Measurements from ENCODE around the gene CLSTN2.

CLSTN2 gene

DNA sequence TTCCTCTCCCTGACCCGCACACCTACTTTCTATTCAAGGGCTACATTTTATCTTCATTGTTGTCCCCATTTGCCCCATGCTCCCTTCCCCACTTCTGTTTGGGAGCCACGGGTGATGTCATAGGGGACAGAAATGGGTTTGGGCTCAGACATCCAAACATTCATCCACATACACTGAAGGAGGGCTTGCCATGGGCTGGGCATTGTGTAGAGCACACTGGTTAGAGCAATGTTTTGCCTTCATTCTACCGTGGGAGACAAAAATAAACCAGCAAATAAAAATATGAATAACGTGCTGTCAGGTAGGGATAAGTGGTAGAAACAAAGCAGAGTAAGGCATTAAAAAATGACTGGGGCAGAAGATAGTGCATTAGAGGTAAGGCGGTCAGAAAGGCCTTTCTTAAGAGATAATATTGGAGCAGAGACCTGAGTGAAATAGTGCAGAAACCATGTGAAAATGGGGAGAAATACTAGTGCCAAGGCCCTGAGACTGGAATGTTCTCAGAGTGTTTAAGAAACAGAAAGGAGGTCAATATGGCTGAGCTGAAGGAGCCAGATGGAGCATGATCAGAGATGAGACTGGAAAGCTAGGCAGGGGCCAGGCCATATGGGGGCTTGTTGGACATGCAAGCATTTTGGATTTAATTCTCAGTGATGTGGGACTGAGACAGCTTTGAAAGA lies 40.9 kb upstream of the CLSTN2 start:
- Histone ChIP-seq H2AFZ (ENCODE audit: low read length) (no peak overlapping the region), H3K27ac (replicated peaks; ENCODE audit: low read length) (no peak overlapping the region)

DNA sequence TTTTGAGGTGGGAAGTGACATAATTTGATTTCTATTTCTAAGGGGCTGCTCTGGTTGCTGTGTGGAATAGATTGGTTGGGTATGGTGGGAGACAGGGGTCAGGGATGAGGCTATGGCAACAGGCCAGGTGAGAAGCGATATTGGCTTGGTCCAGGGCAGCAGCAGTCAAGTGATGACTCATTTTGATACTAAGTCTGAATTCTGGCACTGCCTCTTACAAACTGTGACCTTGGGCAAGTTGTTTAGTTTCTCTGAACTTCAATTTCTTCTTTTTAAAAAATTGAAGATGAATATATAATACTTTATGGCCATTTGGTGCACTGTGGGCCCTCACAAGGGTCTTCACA lies 40.4 kb upstream of the CLSTN2 start:
- H3K18ac ChIP-seq (ENCODE audit: low read length): no peak overlapping the region
- no peak overlapping the region for H3K4me2 ChIP-seq (ENCODE audit: insufficient read depth, low read length, poor library complexity, severe bottlenecking)
- H3K36me3 ChIP-seq (replicated peaks in 1 of 2; ENCODE audit: control insufficient read depth in 2 of 2, insufficient read depth in 2 of 2, low read length in 2 of 2): no peaks in the 10 kb centered on the region
- no peak overlapping the region for H3K23ac ChIP-seq (ENCODE audit: low read depth, low read length, poor library complexity)
- H4K8ac ChIP-seq (ENCODE audit: low read depth, low read length): no peak overlapping the region
- no peaks in the 10 kb centered on the region for H3K4me1 ChIP-seq (ENCODE audit: control insufficient read depth in 2 of 2, insufficient read depth in 1 of 2, low read depth in 1 of 2, low read length in 2 of 2)
- no peak overlapping the region for H3K4ac ChIP-seq (ENCODE audit: low read length)
- H2BK15ac ChIP-seq (ENCODE audit: low read length): no peak overlapping the region
- H3K79me1 ChIP-seq (ENCODE audit: low read depth, low read length): no peaks in the 10 kb centered on the region
- no peak overlapping the region for H2AK5ac ChIP-seq (ENCODE audit: low read depth, low read length)
- H3K9me3 ChIP-seq (replicated peaks in 1 of 2; ENCODE audit: control insufficient read depth in 2 of 2, insufficient read depth in 1 of 2, low read depth in 1 of 2, low read length in 2 of 2): no peaks in the 10 kb centered on the region
- peaks cover 0 to 2% (median 0%) of the 10 kb centered on the region in 3 experiments for H3K27me3 ChIP-seq (ENCODE audit: control insufficient read depth in 3 of 3, insufficient read depth in 3 of 3, low read depth in 1 of 3, low read length in 3 of 3)
- no peak overlapping the region for H4K91ac ChIP-seq (ENCODE audit: low read depth, low read length, poor library complexity)
- no peak overlapping the region for H3K14ac ChIP-seq (ENCODE audit: low read length)
- WGBS, 2 donors (ENCODE audit: extremely low coverage in 2 of 2, insufficient read length in 2 of 2, insufficient replicate concordance in 1 of 2): no CpG with 5 or more reads among the region's 1 CpG
- no peak overlapping the region for H3K9ac ChIP-seq (ENCODE audit: low read depth, low read length, poor library complexity)
- H2BK12ac ChIP-seq (ENCODE audit: low read length): no peak overlapping the region
- H2BK120ac ChIP-seq (ENCODE audit: low read depth, low read length): no peak overlapping the region
- no peak overlapping the region for H3K27ac ChIP-seq (replicated peaks; ENCODE audit: low read length)
- H2AFZ ChIP-seq (ENCODE audit: low read length): no peak overlapping the region
- DNase-seq (ENCODE audit: low spot score): no peak
- H3K4me3 ChIP-seq (ENCODE audit: low read length in 2 of 2): no peak overlapping the region
- no peak overlapping the region for H2BK5ac ChIP-seq (ENCODE audit: low read length)

More for the DNA sequence above, 40.9 kb upstream of the CLSTN2 start:
- no peak for DNase-seq (ENCODE audit: low spot score)
- no peak overlapping the region for H2BK5ac ChIP-seq (ENCODE audit: low read length)
- no peak overlapping the region for H4K91ac ChIP-seq (ENCODE audit: low read depth, low read length, poor library complexity)
- no CpG with 5 or more reads among the region's 5 CpGs for WGBS, 2 donors (ENCODE audit: extremely low coverage in 2 of 2, insufficient read length in 2 of 2, insufficient replicate concordance in 1 of 2)
- no peak overlapping the region for H3K4ac ChIP-seq (ENCODE audit: low read length)
- no peak overlapping the region for H3K18ac ChIP-seq (ENCODE audit: low read length)
- no peak overlapping the region for H2BK120ac ChIP-seq (ENCODE audit: low read depth, low read length)
- H3K79me1 ChIP-seq (ENCODE audit: low read depth, low read length): no peaks in the 10 kb centered on the region
- no peak overlapping the region for H2BK15ac ChIP-seq (ENCODE audit: low read length)
- no peak overlapping the region for H3K4me3 ChIP-seq (ENCODE audit: low read length in 2 of 2)
- H3K36me3 ChIP-seq (replicated peaks in 1 of 2; ENCODE audit: control insufficient read depth in 2 of 2, insufficient read depth in 2 of 2, low read length in 2 of 2): no peaks in the 10 kb centered on the region
- no peaks in the 10 kb centered on the region for H3K4me1 ChIP-seq (ENCODE audit: control insufficient read depth in 2 of 2, insufficient read depth in 1 of 2, low read depth in 1 of 2, low read length in 2 of 2)
- no peaks in the 10 kb centered on the region for H3K9me3 ChIP-seq (replicated peaks in 1 of 2; ENCODE audit: control insufficient read depth in 2 of 2, insufficient read depth in 1 of 2, low read depth in 1 of 2, low read length in 2 of 2)
- H3K23ac ChIP-seq (ENCODE audit: low read depth, low read length, poor library complexity): no peak overlapping the region
- peaks cover 0 to 2% (median 0%) of the 10 kb centered on the region in 3 experiments for H3K27me3 ChIP-seq (ENCODE audit: control insufficient read depth in 3 of 3, insufficient read depth in 3 of 3, low read depth in 1 of 3, low read length in 3 of 3)
- H3K4me2 ChIP-seq (ENCODE audit: insufficient read depth, low read length, poor library complexity, severe bottlenecking): no peak overlapping the region
- no peak overlapping the region for H3K14ac ChIP-seq (ENCODE audit: low read length)
- no peak overlapping the region for H4K8ac ChIP-seq (ENCODE audit: low read depth, low read length)
- no peak overlapping the region for H2AK5ac ChIP-seq (ENCODE audit: low read depth, low read length)
- H3K9ac ChIP-seq (ENCODE audit: low read depth, low read length, poor library complexity): no peak overlapping the region
- H2BK12ac ChIP-seq (ENCODE audit: low read length): no peak overlapping the region

DNA sequence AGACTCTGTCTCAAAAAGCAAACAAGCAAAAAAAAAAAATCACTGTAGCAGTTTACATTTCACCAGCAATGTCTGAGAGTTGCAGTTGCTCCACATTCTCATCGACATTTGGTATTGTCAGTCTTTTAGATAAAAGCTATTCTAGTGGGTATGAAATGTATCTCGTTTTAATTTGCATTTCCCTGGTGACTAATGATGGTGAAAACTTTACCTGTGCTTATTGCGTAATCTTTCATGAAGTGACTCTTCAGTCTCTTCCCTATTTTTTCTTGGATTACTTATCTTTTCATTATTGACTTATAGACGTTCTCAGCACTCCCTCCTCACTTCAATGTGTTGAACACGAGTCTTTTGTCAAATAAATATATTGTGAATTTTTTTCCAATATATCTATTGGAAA lies 37.2 kb upstream of the CLSTN2 start:
- no peak overlapping the region for H2BK120ac ChIP-seq (ENCODE audit: low read depth, low read length)
- H2AK5ac ChIP-seq (ENCODE audit: low read depth, low read length): no peak overlapping the region
- H3K4me2 ChIP-seq (ENCODE audit: insufficient read depth, low read length, poor library complexity, severe bottlenecking): no peak overlapping the region
- no CpG with 5 or more reads among the region's 5 CpGs for WGBS, 2 donors (ENCODE audit: extremely low coverage in 2 of 2, insufficient read length in 2 of 2, insufficient replicate concordance in 1 of 2)
- no peak overlapping the region for H2BK15ac ChIP-seq (ENCODE audit: low read length)
- H3K4ac ChIP-seq (ENCODE audit: low read length): no peak overlapping the region
- H2BK5ac ChIP-seq (ENCODE audit: low read length): no peak overlapping the region
- no peaks in the 10 kb centered on the region for H3K4me1 ChIP-seq (ENCODE audit: control insufficient read depth in 2 of 2, insufficient read depth in 1 of 2, low read depth in 1 of 2, low read length in 2 of 2)
- H3K79me1 ChIP-seq (ENCODE audit: low read depth, low read length): no peaks in the 10 kb centered on the region
- DNase-seq (ENCODE audit: low spot score): no peak
- peaks cover 0 to 2% (median 0%) of the 10 kb centered on the region in 3 experiments for H3K27me3 ChIP-seq (ENCODE audit: control insufficient read depth in 3 of 3, insufficient read depth in 3 of 3, low read depth in 1 of 3, low read length in 3 of 3)
- H3K9ac ChIP-seq (ENCODE audit: low read depth, low read length, poor library complexity): no peak overlapping the region
- no peak overlapping the region for H2AFZ ChIP-seq (ENCODE audit: low read length)
- no peaks in the 10 kb centered on the region for H3K36me3 ChIP-seq (replicated peaks in 1 of 2; ENCODE audit: control insufficient read depth in 2 of 2, insufficient read depth in 2 of 2, low read length in 2 of 2)
- no peak overlapping the region for H4K91ac ChIP-seq (ENCODE audit: low read depth, low read length, poor library complexity)
- H3K23ac ChIP-seq (ENCODE audit: low read depth, low read length, poor library complexity): no peak overlapping the region
- no peak overlapping the region for H4K8ac ChIP-seq (ENCODE audit: low read depth, low read length)
- H3K9me3 ChIP-seq (replicated peaks in 1 of 2; ENCODE audit: control insufficient read depth in 2 of 2, insufficient read depth in 1 of 2, low read depth in 1 of 2, low read length in 2 of 2): no peaks in the 10 kb centered on the region
- no peak overlapping the region for H3K27ac ChIP-seq (replicated peaks; ENCODE audit: low read length)
- H3K14ac ChIP-seq (ENCODE audit: low read length): no peak overlapping the region
- H3K18ac ChIP-seq (ENCODE audit: low read length): no peak overlapping the region
- no peak overlapping the region for H3K4me3 ChIP-seq (ENCODE audit: low read length in 2 of 2)
- H2BK12ac ChIP-seq (ENCODE audit: low read length): no peak overlapping the region

DNA sequence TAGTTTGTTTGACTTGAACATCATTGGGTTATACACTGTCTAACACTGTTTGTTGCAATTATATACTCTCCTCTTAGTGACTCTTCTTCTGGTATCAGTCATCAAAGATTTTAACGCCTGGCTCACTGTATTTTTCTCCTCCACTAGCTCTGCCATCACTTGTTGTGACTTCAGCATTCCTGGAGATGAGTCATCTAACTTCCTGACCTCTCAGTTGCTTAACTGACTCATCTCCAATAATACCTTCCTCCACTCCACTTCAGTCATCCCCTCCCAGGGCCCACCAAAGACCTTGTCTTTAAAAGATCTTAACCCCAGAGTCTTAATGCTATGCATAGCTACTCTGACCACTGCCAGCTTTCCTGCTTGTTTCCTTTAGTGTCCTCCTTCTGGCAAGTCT lies 28.6 kb upstream of the CLSTN2 start:
- no peak overlapping the region for H3K18ac ChIP-seq (ENCODE audit: low read length)
- H4K91ac ChIP-seq (ENCODE audit: low read depth, low read length, poor library complexity): no peak overlapping the region
- H3K4me3 ChIP-seq (ENCODE audit: low read length in 2 of 2): no peak overlapping the region
- H2AFZ ChIP-seq (ENCODE audit: low read length): no peak overlapping the region
- peaks cover 0 to 2% of the 10 kb centered on the region in 2 donors for H3K4me1 ChIP-seq (ENCODE audit: control insufficient read depth in 2 of 2, insufficient read depth in 1 of 2, low read depth in 1 of 2, low read length in 2 of 2)
- H3K23ac ChIP-seq (ENCODE audit: low read depth, low read length, poor library complexity): no peak overlapping the region
- H2BK120ac ChIP-seq (ENCODE audit: low read depth, low read length): no peak overlapping the region
- no peak overlapping the region for H3K27ac ChIP-seq (replicated peaks; ENCODE audit: low read length)
- no peak overlapping the region for H4K8ac ChIP-seq (ENCODE audit: low read depth, low read length)
- no peaks in the 10 kb centered on the region for H3K9me3 ChIP-seq (replicated peaks in 1 of 2; ENCODE audit: control insufficient read depth in 2 of 2, insufficient read depth in 1 of 2, low read depth in 1 of 2, low read length in 2 of 2)
- H3K9ac ChIP-seq (ENCODE audit: low read depth, low read length, poor library complexity): no peak overlapping the region
- H2AK5ac ChIP-seq (ENCODE audit: low read depth, low read length): no peak overlapping the region
- no peaks in the 10 kb centered on the region for H3K27me3 ChIP-seq (ENCODE audit: control insufficient read depth in 3 of 3, insufficient read depth in 3 of 3, low read depth in 1 of 3, low read length in 3 of 3)
- no peak overlapping the region for H2BK12ac ChIP-seq (ENCODE audit: low read length)
- no peak overlapping the region for H3K14ac ChIP-seq (ENCODE audit: low read length)
- no peak overlapping the region for H2BK15ac ChIP-seq (ENCODE audit: low read length)
- H3K79me1 ChIP-seq (ENCODE audit: low read depth, low read length): no peaks in the 10 kb centered on the region
- no peak overlapping the region for H3K4ac ChIP-seq (ENCODE audit: low read length)
- no peak for DNase-seq (ENCODE audit: low spot score)
- H3K4me2 ChIP-seq (ENCODE audit: insufficient read depth, low read length, poor library complexity, severe bottlenecking): no peak overlapping the region
- no CpG with 5 or more reads among the region's 1 CpG for WGBS, 2 donors (ENCODE audit: extremely low coverage in 2 of 2, insufficient read length in 2 of 2, insufficient replicate concordance in 1 of 2)
- no peak overlapping the region for H2BK5ac ChIP-seq (ENCODE audit: low read length)
- no peaks in the 10 kb centered on the region for H3K36me3 ChIP-seq (replicated peaks in 1 of 2; ENCODE audit: control insufficient read depth in 2 of 2, insufficient read depth in 2 of 2, low read length in 2 of 2)

All from neuronal stem cell (in vitro differentiated cells).